ENCODE results near the gene SOX12. TPM values are rescaled to one million over a fixed set of nuclear protein-coding genes. Genes with fewer than 3 reads are reported as not detected.

SOX12 gene
- total RNA-seq, 2 donors from 2014 or later, result 5.3 TPM

- Histone ChIP-seq H3K27me3 (no peaks in the 10 kb centered on the region), H3K27ac (no peak overlapping the region), H3K9me3 (peaks cover 0 to 5% of the 10 kb centered on the region in 2 donors), H3K36me3 (no peaks in the 10 kb centered on the region), H3K4me3 (no peak overlapping the region), H3K4me1 (peaks cover 0 to 11% of the 10 kb centered on the region in 2 donors)
- no peak for TF ChIP-seq CTCF (IDR thresholded peaks at IDR 0.05)
- DNase-seq (ENCODE audit: low spot score), result no peak
These were observed 17.8 kb downstream of the SOX12 start for GRCh38 chr20:343107-343506.

GRCh38 chr20:346033-346639 is 20.8 kb downstream of the SOX12 start:
- peaks cover 0 to 5% of the 10 kb centered on the region in 2 donors for H3K9me3 ChIP-seq
- peak overlapping the region; percentile 51 to 84 for H3K4me3 ChIP-seq
- DNase-seq (ENCODE audit: low spot score), result no peak
- no peaks in the 10 kb centered on the region for H3K27me3 ChIP-seq
- peaks cover 0 to 19% of the 10 kb centered on the region in 2 donors for H3K4me1 ChIP-seq
- H3K27ac ChIP-seq, result peak overlapping the region; percentile 94 to 95
- H3K36me3 ChIP-seq, result no peaks in the 10 kb centered on the region
- TF ChIP-seq CTCF (IDR thresholded peaks at IDR 0.05), result no peak

- peaks cover 0 to 3% of the 10 kb centered on the region in 2 donors for H3K9me3 ChIP-seq
- peaks cover 0 to 19% of the 10 kb centered on the region in 2 donors for H3K4me1 ChIP-seq
- no peaks in the 10 kb centered on the region for H3K27me3 ChIP-seq
- H3K36me3 ChIP-seq, result no peaks in the 10 kb centered on the region
- TF ChIP-seq CTCF (IDR thresholded peaks at IDR 0.05), result no peak
- peak within 1 kb of the TSS; percentile 51 to 84 for H3K4me3 ChIP-seq
- peak within 1 kb of the TSS; percentile 94 to 95 for H3K27ac ChIP-seq
- DNase-seq (ENCODE audit: low spot score), result peak; percentile 70
These were observed 21.4 kb downstream of the SOX12 start, which contains the start of gene NRSN2 for GRCh38 chr20:346640-347316. TSS of gene NRSN2 (plus strand) at chr20:347111. CDS start at chr20:349644, 2,533 bp downstream.

DNA sequence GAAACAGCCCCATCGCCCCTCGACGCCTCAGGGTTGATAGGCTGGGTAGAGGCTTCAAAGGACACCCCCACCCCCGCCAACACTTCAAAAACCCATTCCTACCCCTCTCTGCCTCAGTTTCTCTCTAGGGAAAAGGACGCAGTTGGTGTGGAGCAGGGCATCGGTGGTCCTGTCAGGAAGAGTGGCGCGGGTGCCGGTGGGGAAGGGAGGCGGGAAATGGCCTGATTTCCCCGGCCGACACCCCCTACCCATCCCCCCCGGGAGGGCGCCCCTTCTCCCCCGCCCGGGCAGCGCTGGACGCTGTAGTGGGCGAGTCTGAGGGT is 21.9 kb downstream of the SOX12 start:
- Histone ChIP-seq H3K9me3 (no peaks in the 10 kb centered on the region), H3K27ac (peak overlapping the region; percentile 94 to 95), H3K4me1 (peaks cover 0 to 19% of the 10 kb centered on the region in 2 donors), H3K4me3 (peak overlapping the region; percentile 51 to 84), H3K36me3 (no peaks in the 10 kb centered on the region), H3K27me3 (no peaks in the 10 kb centered on the region)
- DNase-seq (ENCODE audit: low spot score), result no peak
- TF ChIP-seq CTCF (IDR thresholded peaks at IDR 0.05), result no peak

DNA sequence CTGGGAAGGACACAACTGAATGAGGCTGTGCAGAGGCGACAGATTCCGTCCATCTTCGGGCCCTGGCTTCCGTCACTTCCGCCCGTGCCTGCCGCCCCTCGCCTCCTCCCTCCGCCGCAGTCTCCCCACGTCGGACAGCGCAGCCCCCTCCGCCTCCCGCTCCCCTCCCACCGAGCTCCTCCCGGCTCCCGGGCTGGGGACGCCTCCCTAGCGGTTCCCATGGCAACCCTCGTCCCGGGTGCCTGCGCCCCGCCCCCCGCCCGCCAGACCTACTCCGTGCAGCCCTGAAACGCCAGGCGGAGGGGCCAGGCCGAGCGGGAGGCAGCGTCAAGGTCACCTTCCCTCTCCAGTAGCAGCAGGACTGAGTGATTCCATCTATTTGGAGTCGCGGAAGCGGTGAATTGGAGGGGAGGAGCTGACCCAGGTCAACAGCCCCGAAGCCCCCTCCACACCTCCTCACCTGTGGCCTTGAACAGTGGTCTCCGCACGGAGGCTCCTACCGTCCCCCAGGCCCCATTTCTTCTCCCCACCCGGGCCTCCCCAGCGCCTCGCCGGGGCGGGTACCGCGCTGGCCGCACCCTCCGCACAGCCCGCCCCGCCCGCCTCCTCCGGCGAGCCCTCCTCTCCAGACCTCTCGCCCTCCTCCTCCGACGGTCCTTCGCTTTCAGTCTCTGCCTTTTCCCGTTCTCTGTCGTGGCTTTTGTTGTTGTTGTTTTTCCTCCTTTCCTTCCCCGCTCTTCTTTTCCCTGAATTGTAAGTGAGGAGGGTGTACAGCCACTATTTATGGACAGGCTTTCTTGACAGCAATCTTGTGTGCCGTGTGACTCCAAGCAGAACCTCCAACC is 22.5 kb downstream of the SOX12 start:
- Histone ChIP-seq H3K27me3 (no peaks in the 10 kb centered on the region), H3K4me3 (peak overlapping the region; percentile 51 to 84), H3K27ac (peak overlapping the region; percentile 94 to 95), H3K4me1 (peaks cover 0 to 19% of the 10 kb centered on the region in 2 donors), H3K36me3 (no peaks in the 10 kb centered on the region), H3K9me3 (no peaks in the 10 kb centered on the region)
- TF ChIP-seq CTCF (IDR thresholded peaks at IDR 0.05), result no peak
- peak; percentile 90 for DNase-seq (ENCODE audit: low spot score)

All from right atrium auricular region (tissue), 2 donors.